HepG2 (cell line): ENCODE results near the gene TLE1. TPM values are rescaled to one million over a fixed set of nuclear protein-coding genes. Genes with fewer than 3 reads are reported as not detected.

ENCODE experiments used
- GABPB1 ChIP-seq: IDR thresholded peaks from 2 replicates; pipeline ENCODE4 v1.6.1; 2016; ENCODE audit warnings: mild to moderate bottlenecking, missing genetic modification reagents, moderate library complexity, missing compliant biosample characterization
- MAFF ChIP-seq: IDR thresholded peaks from 2 replicates; pipeline ENCODE4 v1.6.1; 2011; ENCODE audit warnings: low read depth, low read length, improper control_type of control experiment
- MNT ChIP-seq: fragments of 450-650 bp; IDR thresholded peaks from 2 replicates; pipeline ENCODE4 v1.6.1; 2016
- NR2C2 ChIP-seq: sonication (generic); formaldehyde crosslinking; IDR thresholded peaks from 2 replicates; pipeline ENCODE4 v1.4.0; 2020; ENCODE audit warnings: missing genetic modification reagents, mild to moderate bottlenecking, moderate library complexity, borderline replicate concordance
- RCOR2 ChIP-seq: IDR thresholded peaks from 2 replicates; pipeline ENCODE4 v1.6.1; 2016; ENCODE audit warnings: missing biosample characterization, missing genetic modification reagents
- SNRNP70 ChIP-seq: fragments of 200-400 bp; formaldehyde crosslinking; IDR thresholded peaks from 2 replicates; pipeline ENCODE4 v1.6.1; 2017; ENCODE audit warnings: mild to moderate bottlenecking, low read depth, low read length, moderate library complexity
- SP5 ChIP-seq: IDR thresholded peaks from 2 replicates; pipeline ENCODE4 v1.6.1; 2016; ENCODE audit warnings: low read depth, borderline replicate concordance
- ZFY ChIP-seq: sonication (generic); formaldehyde crosslinking; IDR thresholded peaks from 2 replicates; pipeline ENCODE4 v1.4.0; 2020; ENCODE audit warnings: missing genetic modification reagents
- ZKSCAN5 ChIP-seq: sonication (generic); formaldehyde crosslinking; IDR thresholded peaks from 2 replicates; pipeline ENCODE4 v1.5.1; 2020; ENCODE audit warnings: mild to moderate bottlenecking, missing genetic modification reagents
- ZNF34 ChIP-seq: sonication (generic); formaldehyde crosslinking; IDR thresholded peaks from 2 replicates; pipeline ENCODE4 v1.4.0; 2020; ENCODE audit warnings: mild to moderate bottlenecking, missing genetic modification reagents, borderline replicate concordance
- ZNF407 ChIP-seq: sonication (generic); formaldehyde crosslinking; IDR thresholded peaks from one replicate; pipeline ENCODE4 v1.5.1; 2020; ENCODE audit warnings: mild to moderate bottlenecking, missing genetic modification reagents; ENCODE audit errors: not compliant biosample characterization
- ZNF772 ChIP-seq: sonication (generic); formaldehyde crosslinking; IDR thresholded peaks from 2 replicates; pipeline ENCODE4 v1.5.0; 2020; ENCODE audit warnings: mild to moderate bottlenecking, missing genetic modification reagents
- polyA plus RNA-seq, 8 experiments: library from polyadenylated mRNA; depleted of rRNA in 3 of 8; stranded (reverse) in 7 of 8; unstranded in 1 of 8; fragments of >200 nt; fragmentation: Illumina TruSeq in 4 of 8; extraction: Trizol in 4 of 8; gene quantifications; 2 replicates each; pipeline versions ENCODE4 v1.2.1 to v1.2.3, GENCODE V29; 2011 to 2016; ENCODE audit warnings: low read depth in 4 of 8, missing spikeins in 1 of 8, mixed read lengths in 1 of 8; ENCODE audit not compliant: insufficient read depth in 1 of 8
- total RNA-seq, 5 experiments: library from RNA; depleted of rRNA; stranded (reverse); fragments of >200 nt; fragmentation: Illumina TruSeq; extraction: Trizol; gene quantifications; 2 replicates each; pipeline ENCODE4 v1.2.3, GENCODE V29; 2016; ENCODE audit warnings: low read depth in 1 of 5
- TF ChIP-seq, protein P1 (sequence below): IDR thresholded peaks from 2 replicates; pipeline ENCODE4 v1.6.1; 2012; ENCODE audit warnings: inconsistent platforms
- TF ChIP-seq, protein P2 (sequence below): IDR thresholded peaks from 2 replicates; pipeline ENCODE4 v1.6.1; 2016
- TF ChIP-seq, protein P3 (sequence below), 2 experiments: fragments of 450-650 bp in 1 of 2; sonication (generic) in 1 of 2; formaldehyde crosslinking; IDR thresholded peaks; 2 replicates each; pipeline versions ENCODE4 v1.5.0 to v1.8.0; 2020 to 2022; ENCODE audit warnings: mild to moderate bottlenecking in 1 of 2, missing genetic modification reagents in 1 of 2
- TF ChIP-seq, protein P4 (sequence below): sonication (generic); formaldehyde crosslinking; IDR thresholded peaks from 2 replicates; pipeline ENCODE4 v1.4.0; 2020; ENCODE audit warnings: missing genetic modification reagents, mild to moderate bottlenecking, borderline replicate concordance

Gene TLE1
- total and polyA plus RNA-seq, 2 of the 13 experiments (the other 11 are each of a cell fraction or from before 2014, with no cell fraction given), result 35.9 to 109 TPM

DNA sequence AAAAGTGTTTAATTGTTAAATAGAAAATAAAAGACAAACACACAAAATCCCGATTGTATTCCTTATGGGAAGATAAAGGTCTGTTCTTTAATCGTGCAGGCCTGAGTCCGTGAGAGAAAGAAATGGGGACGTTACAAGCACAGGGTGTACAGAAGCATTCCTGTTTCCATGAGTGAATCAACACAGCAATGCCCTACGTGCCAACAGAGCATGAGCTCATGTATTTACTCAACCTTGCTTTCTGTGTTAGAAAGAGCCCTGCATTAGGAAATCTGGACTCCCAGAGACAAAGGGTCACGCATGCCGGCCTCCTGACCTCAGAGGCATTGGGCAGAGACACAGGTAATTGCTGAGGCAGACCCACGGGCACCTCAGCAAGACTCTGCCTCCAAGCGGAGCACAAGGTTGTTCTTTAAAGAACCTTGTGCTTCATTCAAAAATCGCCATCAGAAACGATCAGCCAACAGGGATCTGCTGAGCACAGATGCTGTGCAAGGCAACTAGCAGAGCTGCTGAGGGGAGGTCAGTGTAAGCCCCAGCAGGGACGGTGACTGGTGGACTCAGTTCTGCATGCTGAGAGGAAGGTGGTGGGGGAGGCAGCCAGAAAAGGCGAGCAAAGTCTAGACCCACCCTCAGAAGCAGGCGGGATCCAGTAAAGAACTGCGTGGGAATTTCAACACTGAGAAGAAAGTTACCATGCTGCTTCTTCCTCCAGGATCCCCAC is 101.0 kb downstream of the TLE1 start (continued):
- TF ChIP-seq ZNF407 (peak; percentile 39), ZNF772 (CRISPR knock-in tag) (peak; percentile 88), SNRNP70 (no peak), ZFY (CRISPR knock-in tag) (no peak; the same call in 1 of the 2 replicates), MNT (peak; percentile 45), ZKSCAN5 (CRISPR knock-in tag) (no peak), MAFF (peak; percentile 52; the same call in 1 of the 2 replicates), ZNF34 (CRISPR knock-in tag) (no peak), RCOR2 (CRISPR knock-in tag) (peak; percentile 92), GABPB1 (peak; percentile 43; the same call in 1 of the 2 replicates), NR2C2 (peak; percentile 85), SP5 (CRISPR knock-in tag) (peak; percentile 76)
- TF ChIP-seq, protein P1, sequence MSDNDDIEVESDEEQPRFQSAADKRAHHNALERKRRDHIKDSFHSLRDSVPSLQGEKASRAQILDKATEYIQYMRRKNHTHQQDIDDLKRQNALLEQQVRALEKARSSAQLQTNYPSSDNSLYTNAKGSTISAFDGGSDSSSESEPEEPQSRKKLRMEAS, result peak; percentile 73
- TF ChIP-seq, protein P2, sequence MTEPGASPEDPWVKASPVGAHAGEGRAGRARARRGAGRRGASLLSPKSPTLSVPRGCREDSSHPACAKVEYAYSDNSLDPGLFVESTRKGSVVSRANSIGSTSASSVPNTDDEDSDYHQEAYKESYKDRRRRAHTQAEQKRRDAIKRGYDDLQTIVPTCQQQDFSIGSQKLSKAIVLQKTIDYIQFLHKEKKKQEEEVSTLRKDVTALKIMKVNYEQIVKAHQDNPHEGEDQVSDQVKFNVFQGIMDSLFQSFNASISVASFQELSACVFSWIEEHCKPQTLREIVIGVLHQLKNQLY (CRISPR knock-in tag), result peak; percentile 95
- TF ChIP-seq, protein P3, sequence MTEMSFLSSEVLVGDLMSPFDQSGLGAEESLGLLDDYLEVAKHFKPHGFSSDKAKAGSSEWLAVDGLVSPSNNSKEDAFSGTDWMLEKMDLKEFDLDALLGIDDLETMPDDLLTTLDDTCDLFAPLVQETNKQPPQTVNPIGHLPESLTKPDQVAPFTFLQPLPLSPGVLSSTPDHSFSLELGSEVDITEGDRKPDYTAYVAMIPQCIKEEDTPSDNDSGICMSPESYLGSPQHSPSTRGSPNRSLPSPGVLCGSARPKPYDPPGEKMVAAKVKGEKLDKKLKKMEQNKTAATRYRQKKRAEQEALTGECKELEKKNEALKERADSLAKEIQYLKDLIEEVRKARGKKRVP (CRISPR knock-in tag; IDR thresholded peaks at IDR 0.05), result peak in 1 of 2 experiments; percentile 60; a peak in 2 of 4 replicates
- TF ChIP-seq, protein P4, sequence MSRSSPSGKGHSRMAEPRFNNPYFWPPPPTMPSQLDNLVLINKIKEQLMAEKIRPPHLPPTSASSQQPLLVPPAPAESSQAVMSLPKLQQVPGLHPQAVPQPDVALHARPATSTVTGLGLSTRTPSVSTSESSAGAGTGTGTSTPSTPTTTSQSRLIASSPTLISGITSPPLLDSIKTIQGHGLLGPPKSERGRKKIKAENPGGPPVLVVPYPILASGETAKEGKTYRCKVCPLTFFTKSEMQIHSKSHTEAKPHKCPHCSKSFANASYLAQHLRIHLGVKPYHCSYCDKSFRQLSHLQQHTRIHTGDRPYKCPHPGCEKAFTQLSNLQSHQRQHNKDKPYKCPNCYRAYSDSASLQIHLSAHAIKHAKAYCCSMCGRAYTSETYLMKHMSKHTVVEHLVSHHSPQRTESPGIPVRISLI (CRISPR knock-in tag), result peak; percentile 39; the same call in 1 of the 2 replicates
